ENCODE data around the gene KLF11. TPM values are rescaled to one million over a fixed set of nuclear protein-coding genes. Genes with fewer than 3 reads are reported as not detected.

Gene KLF11
- total and polyA plus RNA-seq, 10 donors: 5.4 to 46.1 (median 30.1) TPM

GRCh38 chr2:10085043-10085667 lies 41.8 kb downstream of the KLF11 start:
- WGBS, 5 donors: 63 to 83% (median 70%) methylated on average over 6 of the region's 6 CpGs
- H3K4me3 ChIP-seq: no peak overlapping the region
- H3K27me3 ChIP-seq (replicated peaks in 1 of 7): peaks cover 4 to 62% (median 44%) of the 10 kb centered on the region in 7 donors
- DNase-seq: no peak
- intact Hi-C loops (cut with DNase I; ENCODE audit: low total_unique reads): no loop called here
- H3K27ac ChIP-seq: no peak overlapping the region
- H3K36me3 ChIP-seq: no peaks in the 10 kb centered on the region
- H3K4me1 ChIP-seq: peaks cover 0 to 20% (median 13%) of the 10 kb centered on the region in 6 donors
- no peak for TF ChIP-seq POLR2AphosphoS5 (IDR thresholded peaks at IDR 0.05)
- TF ChIP-seq POLR2A (IDR thresholded peaks at IDR 0.05): no peak
- TF ChIP-seq CTCF (IDR thresholded peaks at IDR 0.05 in 8 of 11, conservative IDR thresholded peaks at IDR 0.05 in 3 of 11): no peak
- H3K9me3 ChIP-seq: no peaks in the 10 kb centered on the region

- intact Hi-C loops (cut with DNase I; ENCODE audit: low total_unique reads): no loop called here
- H3K27ac ChIP-seq: no peak overlapping the region
- no peak overlapping the region for H3K4me3 ChIP-seq
- peaks cover 0 to 20% (median 9%) of the 10 kb centered on the region in 6 donors for H3K4me1 ChIP-seq
- TF ChIP-seq POLR2AphosphoS5 (IDR thresholded peaks at IDR 0.05) (no peak), CTCF (IDR thresholded peaks at IDR 0.05 in 8 of 11, conservative IDR thresholded peaks at IDR 0.05 in 3 of 11) (no peak), POLR2A (IDR thresholded peaks at IDR 0.05) (no peak)
- H3K27me3 ChIP-seq (replicated peaks in 1 of 7): peaks cover 0 to 59% (median 39%) of the 10 kb centered on the region in 7 donors
- no peaks in the 10 kb centered on the region for H3K9me3 ChIP-seq
- H3K36me3 ChIP-seq: no peaks in the 10 kb centered on the region
- 89 to 97% (median 94%) methylated on average over 9 to 11 of the region's 11 CpGs for whole genome bisulfite sequencing, 5 donors
- DNase-seq: no peak
Measured at GRCh38 chr2:10085668-10086059, 42.3 kb downstream of the KLF11 start.

GRCh38 chr2:10086950-10087349 lies 43.6 kb downstream of the KLF11 start:
- Histone ChIP-seq H3K27ac (no peak overlapping the region), H3K9me3 (peaks cover 0 to 4% (median 0%) of the 10 kb centered on the region in 8 donors), H3K4me1 (peaks cover 0 to 22% (median 8%) of the 10 kb centered on the region in 6 donors), H3K4me3 (no peak overlapping the region), H3K27me3 (replicated peaks in 1 of 7) (peaks cover 0 to 59% (median 38%) of the 10 kb centered on the region in 7 donors), H3K36me3 (no peaks in the 10 kb centered on the region)
- TF ChIP-seq POLR2A (IDR thresholded peaks at IDR 0.05) (no peak), CTCF (IDR thresholded peaks at IDR 0.05 in 8 of 11, conservative IDR thresholded peaks at IDR 0.05 in 3 of 11) (no peak), POLR2AphosphoS5 (IDR thresholded peaks at IDR 0.05) (no peak)
- 72 to 88% (median 79%) methylated on average over 4 of the region's 4 CpGs for WGBS, 5 donors
- intact Hi-C loops (cut with DNase I; ENCODE audit: low total_unique reads): no loop called here
- DNase-seq: no peak

- TF ChIP-seq CTCF (IDR thresholded peaks at IDR 0.05 in 8 of 11, conservative IDR thresholded peaks at IDR 0.05 in 3 of 11) (no peak), POLR2AphosphoS5 (IDR thresholded peaks at IDR 0.05) (no peak), POLR2A (IDR thresholded peaks at IDR 0.05) (no peak)
- intact Hi-C loops (cut with DNase I; ENCODE audit: low total_unique reads): no loop called here
Measured at GRCh38 chr2:10087360-10087759, 44.0 kb downstream of the KLF11 start.

More at GRCh38 chr2:10087360-10087759, 44.0 kb downstream of the KLF11 start:
- WGBS, 5 donors: 80 to 87% (median 84%) methylated on average over 8 of the region's 8 CpGs
- Histone ChIP-seq H3K4me3 (no peak overlapping the region), H3K9me3 (peaks cover 0 to 4% (median 0%) of the 10 kb centered on the region in 8 donors), H3K27ac (no peak overlapping the region), H3K36me3 (no peaks in the 10 kb centered on the region), H3K4me1 (peaks cover 0 to 22% (median 8%) of the 10 kb centered on the region in 6 donors), H3K27me3 (replicated peaks in 1 of 7) (peaks cover 0 to 58% (median 34%) of the 10 kb centered on the region in 7 donors)
- no peak for DNase-seq
